B cell (primary cell): ENCODE measurements around the gene ZMYND15.

Experiments
- EZH2 ChIP-seq: IDR thresholded peaks from 2 replicates; pipeline ENCODE4 v1.6.1; 2012; ENCODE audit warnings: borderline replicate concordance, low read depth, mild to moderate bottlenecking, moderate library complexity, low read length; ENCODE audit not compliant: insufficient read depth, poor library complexity, severe bottlenecking
- TF ChIP-seq, protein P1 (sequence below): fragments of 200-600 bp; IDR thresholded peaks from one replicate; pipeline ENCODE4 v1.8.0; 2022; ENCODE audit warnings: antibody characterized with exemption, mild to moderate bottlenecking

DNA sequence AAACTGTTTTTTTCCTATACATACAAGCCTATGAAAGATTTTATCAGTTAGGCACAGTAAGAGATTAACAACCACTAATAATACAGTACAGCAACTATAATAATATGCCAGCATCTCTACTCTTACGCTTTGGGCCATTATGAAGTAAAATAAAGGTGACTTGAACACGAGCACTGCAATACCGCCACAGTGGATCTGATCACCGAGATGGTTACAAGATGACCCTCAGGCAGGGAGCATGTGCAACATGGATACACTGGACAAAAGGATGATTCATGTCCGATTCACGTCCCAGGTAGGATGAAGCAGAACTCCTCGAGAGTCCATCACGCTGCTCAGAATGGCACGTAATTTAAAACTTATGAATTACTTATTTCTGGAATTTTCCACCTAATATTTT, 46.2 kb upstream of the ZMYND15 start:
- TF ChIP-seq, protein P1, sequence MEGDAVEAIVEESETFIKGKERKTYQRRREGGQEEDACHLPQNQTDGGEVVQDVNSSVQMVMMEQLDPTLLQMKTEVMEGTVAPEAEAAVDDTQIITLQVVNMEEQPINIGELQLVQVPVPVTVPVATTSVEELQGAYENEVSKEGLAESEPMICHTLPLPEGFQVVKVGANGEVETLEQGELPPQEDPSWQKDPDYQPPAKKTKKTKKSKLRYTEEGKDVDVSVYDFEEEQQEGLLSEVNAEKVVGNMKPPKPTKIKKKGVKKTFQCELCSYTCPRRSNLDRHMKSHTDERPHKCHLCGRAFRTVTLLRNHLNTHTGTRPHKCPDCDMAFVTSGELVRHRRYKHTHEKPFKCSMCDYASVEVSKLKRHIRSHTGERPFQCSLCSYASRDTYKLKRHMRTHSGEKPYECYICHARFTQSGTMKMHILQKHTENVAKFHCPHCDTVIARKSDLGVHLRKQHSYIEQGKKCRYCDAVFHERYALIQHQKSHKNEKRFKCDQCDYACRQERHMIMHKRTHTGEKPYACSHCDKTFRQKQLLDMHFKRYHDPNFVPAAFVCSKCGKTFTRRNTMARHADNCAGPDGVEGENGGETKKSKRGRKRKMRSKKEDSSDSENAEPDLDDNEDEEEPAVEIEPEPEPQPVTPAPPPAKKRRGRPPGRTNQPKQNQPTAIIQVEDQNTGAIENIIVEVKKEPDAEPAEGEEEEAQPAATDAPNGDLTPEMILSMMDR: no peak
- no peak for TF ChIP-seq EZH2
